GOT3 (cell line): ENCODE data around the gene ZNF804A.

Source experiments
- DNase-seq: peaks from one replicate; lab custom pipeline; 2025; ENCODE audit warnings: mixed read lengths; lab: John Stamatoyannopoulos, UW

ZNF804A gene

GRCh38 chr2:184598316-184599053, at the start of gene ZNF804A:
ZNF804A (plus strand) TSS chr2:184598529; CDS start chr2:184598960, 431 bp downstream.
- DNase-seq = peak; percentile 11

- no peak for DNase-seq
Observed at GRCh38 chr2:184549153-184549552, 49.2 kb upstream of the ZNF804A start.

- DNase-seq = no peak
Observed at GRCh38 chr2:184551626-184552025, 46.7 kb upstream of the ZNF804A start.

GRCh38 chr2:184554736-184555135, 43.6 kb upstream of the ZNF804A start:
- DNase-seq = no peak

- no peak for DNase-seq
Observed at GRCh38 chr2:184555352-184555751, 43.0 kb upstream of the ZNF804A start.

GRCh38 chr2:184556639-184557038, 41.7 kb upstream of the ZNF804A start:
- no peak for DNase-seq

- no peak for DNase-seq
Observed at GRCh38 chr2:184558713-184559464, 39.4 kb upstream of the ZNF804A start.

GRCh38 chr2:184560603-184561002, 37.7 kb upstream of the ZNF804A start:
- no peak for DNase-seq

- no peak for DNase-seq
Observed at GRCh38 chr2:184562532-184562931, 35.8 kb upstream of the ZNF804A start.

- DNase-seq = no peak
Observed at GRCh38 chr2:184564092-184564491, 34.2 kb upstream of the ZNF804A start.

GRCh38 chr2:184566716-184567115, 31.6 kb upstream of the ZNF804A start:
- DNase-seq = no peak

- no peak for DNase-seq
Observed at GRCh38 chr2:184577056-184577455, 21.3 kb upstream of the ZNF804A start.

GRCh38 chr2:184577743-184578142, 20.6 kb upstream of the ZNF804A start:
- no peak for DNase-seq

- DNase-seq = no peak
Observed at GRCh38 chr2:184579226-184579625, 19.1 kb upstream of the ZNF804A start.

- DNase-seq = no peak
Observed at GRCh38 chr2:184581391-184581790, 16.9 kb upstream of the ZNF804A start.

GRCh38 chr2:184589261-184589660, 9.1 kb upstream of the ZNF804A start:
- DNase-seq = no peak

GRCh38 chr2:184596819-184597411, 1.4 kb upstream of the ZNF804A start:
- DNase-seq = no peak

GRCh38 chr2:184597571-184597991, 748 bp upstream of the ZNF804A start:
- DNase-seq = no peak

GRCh38 chr2:184598002-184598315, 370 bp upstream of the ZNF804A start:
- no peak for DNase-seq

GRCh38 chr2:184599054-184599871, 934 bp downstream of the ZNF804A start:
- DNase-seq = no peak

GRCh38 chr2:184599872-184600222, 1.5 kb downstream of the ZNF804A start:
- no peak for DNase-seq

- DNase-seq = no peak
Observed at GRCh38 chr2:184602734-184603133, 4.4 kb downstream of the ZNF804A start.
